H1 (cell line): ENCODE data around the gene MAVS.

Experiments used
- CEBPB ChIP-seq: IDR thresholded peaks from 2 replicates; pipeline ENCODE4 v1.6.1; 2012; ENCODE audit warnings: low read depth, low read length
- CREB1 ChIP-seq: IDR thresholded peaks from 2 replicates; pipeline ENCODE4 v1.6.1; 2012; ENCODE audit warnings: inconsistent platforms
- CTCF ChIP-seq, 3 experiments: IDR thresholded peaks; 1 replicate in 2 of 3; 2 replicates in 1 of 3; pipeline versions ENCODE4 v1.5.1 to v1.6.1; 2011; ENCODE audit warnings: low read length in 3 of 3, mild to moderate bottlenecking in 3 of 3, inconsistent platforms in 2 of 3, low read depth in 1 of 3, moderate library complexity in 1 of 3; ENCODE audit not compliant: insufficient read depth in 1 of 3; ENCODE audit errors: control extremely low read depth in 1 of 3
- EP300 ChIP-seq, 2 experiments: IDR thresholded peaks; 1 replicate in 1 of 2; 2 replicates in 1 of 2; pipeline ENCODE4 v1.6.1; 2011 to 2012; ENCODE audit warnings: low read depth in 2 of 2, low read length in 2 of 2, mild to moderate bottlenecking in 2 of 2, borderline replicate concordance in 1 of 2, inconsistent platforms in 1 of 2, moderate library complexity in 1 of 2
- EZH2 ChIP-seq: fragments of 200-600 bp; sonication (generic); IDR thresholded peaks from 2 replicates; pipeline ENCODE4 v1.7.1; 2012; ENCODE audit warnings: low read depth, mild to moderate bottlenecking, moderate library complexity, low read length, inconsistent platforms; ENCODE audit not compliant: severe bottlenecking
- HDAC2 ChIP-seq, 2 experiments: fragments of 300-600 bp in 1 of 2; sonication (generic) in 1 of 2; IDR thresholded peaks; 2 replicates each; pipeline ENCODE4 v1.6.1; 2011 to 2012; ENCODE audit warnings: low read depth in 2 of 2, low read length in 2 of 2, mild to moderate bottlenecking in 2 of 2, moderate library complexity in 2 of 2, borderline replicate concordance in 1 of 2, inconsistent platforms in 1 of 2
- HDAC6 ChIP-seq: IDR thresholded peaks from one replicate; pipeline ENCODE4 v1.7.1; 2012; ENCODE audit warnings: low read depth, mild to moderate bottlenecking, inconsistent platforms, low read length, moderate library complexity
- MAFK ChIP-seq: IDR thresholded peaks from 2 replicates; pipeline ENCODE4 v1.6.1; 2012; ENCODE audit warnings: low read depth, mild to moderate bottlenecking, improper control_type of control experiment, low read length
- PHF8 ChIP-seq: fragments of 200-600 bp; sonication (generic); conservative IDR thresholded peaks from 2 replicates; pipeline ENCODE4 v1.7.1; 2012; ENCODE audit warnings: low read depth, mild to moderate bottlenecking, inconsistent platforms, low read length, moderate library complexity
- POLR2A ChIP-seq, 2 experiments: IDR thresholded peaks; 1 replicate in 1 of 2; 2 replicates in 1 of 2; pipeline ENCODE4 v1.6.1; 2011; ENCODE audit warnings: low read depth in 2 of 2, low read length in 2 of 2, mild to moderate bottlenecking in 2 of 2; ENCODE audit errors: control extremely low read depth in 1 of 2
- POU5F1 ChIP-seq: IDR thresholded peaks from 2 replicates; pipeline ENCODE4 v1.6.1; 2011; ENCODE audit warnings: low read depth, mild to moderate bottlenecking, low read length, moderate library complexity
- RAD21 ChIP-seq, 2 experiments: IDR thresholded peaks in 1 of 2; conservative IDR thresholded peaks in 1 of 2; 2 replicates each; pipeline ENCODE4 v1.6.1; 2011; ENCODE audit warnings: low read depth in 2 of 2, low read length in 2 of 2, improper control_type of control experiment in 1 of 2, inconsistent platforms in 1 of 2, mild to moderate bottlenecking in 1 of 2, moderate library complexity in 1 of 2
- YY1 ChIP-seq: IDR thresholded peaks from 2 replicates; pipeline ENCODE4 v1.6.1; 2011; ENCODE audit warnings: low read depth, mild to moderate bottlenecking, low read length

- no peak for TF ChIP-seq RAD21 (IDR thresholded peaks at IDR 0.05 in 1 of 2, conservative IDR thresholded peaks at IDR 0.05 in 1 of 2; ENCODE audit: low read depth in 2 of 2, low read length in 2 of 2)
- no peak for TF ChIP-seq POLR2A (IDR thresholded peaks at IDR 0.05; ENCODE audit: control extremely low read depth in 1 of 2, low read depth in 2 of 2, low read length in 2 of 2)
- no peak for TF ChIP-seq PHF8
- TF ChIP-seq CTCF (IDR thresholded peaks at IDR 0.05; ENCODE audit: control extremely low read depth in 1 of 3, insufficient read depth in 1 of 3, low read depth in 1 of 3, low read length in 3 of 3), result no peak
- no peak for TF ChIP-seq EZH2
- TF ChIP-seq CEBPB, result no peak
- TF ChIP-seq POU5F1, result no peak
- TF ChIP-seq EP300 (IDR thresholded peaks at IDR 0.05; ENCODE audit: borderline replicate concordance in 1 of 2, low read depth in 2 of 2, low read length in 2 of 2), result no peak
- TF ChIP-seq YY1, result no peak
- TF ChIP-seq HDAC6, result no peak
- no peak for TF ChIP-seq MAFK
- TF ChIP-seq HDAC2 (IDR thresholded peaks at IDR 0.05; ENCODE audit: borderline replicate concordance in 1 of 2, low read depth in 2 of 2, low read length in 2 of 2), result no peak
- no peak for TF ChIP-seq CREB1
Observed at GRCh38 chr20:3815703-3816315, 30.8 kb upstream of the MAVS start.
